BJ (cell line): ENCODE measurements around the gene PBX1. TPM values are rescaled to one million over a fixed set of nuclear protein-coding genes. Genes with fewer than 3 reads are reported as not detected.

Experiments used
- CTCF ChIA-PET: fragments of 350-600 bp; formaldehyde crosslinking; extraction: SDS; loops from one replicate; lab custom pipeline; 2021; ENCODE audit warnings: antibody characterized with exemption, inconsistent platforms; lab: Yijun Ruan, JAX
- POLR2A ChIA-PET: fragments of 300-600 bp; sonication (Branson Sonifier 250); formaldehyde crosslinking; extraction: SDS; loops from one replicate; lab custom pipeline; 2021; ENCODE audit warnings: antibody characterized with exemption; lab: Charles Lee
- DNase-seq: peaks from one replicate; pipeline ENCODE4 v3.0.0-alpha.2; 2011; ENCODE audit warnings: low read depth
- H3K27me3 ChIP-seq: 2 replicates; pipeline ENCODE4 v1.6.0; 2011; ENCODE audit warnings: low read length; ENCODE audit not compliant: control insufficient read depth, insufficient read depth
- H3K36me3 ChIP-seq: 2 replicates; pipeline ENCODE4 v1.5.1; 2011; ENCODE audit warnings: low read length; ENCODE audit not compliant: control insufficient read depth, insufficient read depth
- H3K4me3 ChIP-seq: 2 replicates; pipeline ENCODE4 v1.5.1; 2011; ENCODE audit warnings: low read depth, mild to moderate bottlenecking, control low read depth, low read length
- polyA plus RNA-seq: library from polyadenylated mRNA; depleted of rRNA; stranded (reverse); fragments of >200 nt; gene quantifications from 2 replicates; pipeline ENCODE4 v1.2.3, GENCODE V29; 2011
- TF ChIP-seq, protein P1 (sequence below): IDR thresholded peaks from 2 replicates; pipeline ENCODE4 v1.5.1; 2011; ENCODE audit warnings: low read depth, mild to moderate bottlenecking, control low read depth, inconsistent platforms, low read length, moderate library complexity; ENCODE audit not compliant: insufficient read depth

The PBX1 gene
- polyA plus RNA-seq, 1 experiment: 46.1 TPM

DNA sequence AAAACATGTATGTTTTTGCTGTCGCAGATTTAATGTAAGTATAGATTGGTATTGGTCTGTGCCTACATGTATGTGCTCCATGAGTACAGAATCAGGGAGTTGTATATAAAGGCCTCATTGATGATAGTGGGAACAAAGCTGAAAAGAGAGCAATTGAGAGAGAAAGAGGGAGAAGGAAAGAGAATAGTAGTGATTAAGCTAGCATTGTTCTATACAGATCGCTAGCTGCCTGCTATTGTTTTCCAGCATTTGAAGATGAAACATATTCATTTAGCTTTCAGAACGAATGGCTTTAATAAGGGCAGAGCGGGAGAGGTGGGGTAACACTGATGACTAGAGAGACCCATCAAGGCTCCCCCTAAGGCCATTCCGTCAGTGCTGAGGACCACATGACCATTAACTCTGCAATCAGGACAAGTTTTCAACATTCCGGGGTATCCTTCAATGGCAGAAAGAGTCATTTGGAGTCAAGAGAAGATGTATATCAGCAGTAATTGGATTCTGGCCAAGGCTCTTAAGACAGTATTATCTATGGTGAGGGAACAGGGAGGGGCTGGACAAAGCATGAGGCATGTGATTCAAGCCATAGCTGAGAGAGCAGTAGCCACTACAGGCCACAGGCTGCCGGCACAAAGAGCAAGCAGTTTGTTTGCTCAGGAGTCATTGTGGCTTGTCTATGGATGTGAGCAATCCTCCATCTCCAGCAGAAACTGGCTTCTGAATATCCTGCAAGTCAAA lies 176.5 kb downstream of the PBX1 start:
- no peaks in the 10 kb centered on the region for H3K36me3 ChIP-seq
- CTCF ChIA-PET: interaction anchor here (1.2 to 1.3 kb wide), 2 partner anchors 13 to 15 kb away, joined by 3 to 4 read pairs; no protein-coding TSS in a partner anchor
- H3K27me3 ChIP-seq: no peaks in the 10 kb centered on the region
- TF ChIP-seq, protein P1, sequence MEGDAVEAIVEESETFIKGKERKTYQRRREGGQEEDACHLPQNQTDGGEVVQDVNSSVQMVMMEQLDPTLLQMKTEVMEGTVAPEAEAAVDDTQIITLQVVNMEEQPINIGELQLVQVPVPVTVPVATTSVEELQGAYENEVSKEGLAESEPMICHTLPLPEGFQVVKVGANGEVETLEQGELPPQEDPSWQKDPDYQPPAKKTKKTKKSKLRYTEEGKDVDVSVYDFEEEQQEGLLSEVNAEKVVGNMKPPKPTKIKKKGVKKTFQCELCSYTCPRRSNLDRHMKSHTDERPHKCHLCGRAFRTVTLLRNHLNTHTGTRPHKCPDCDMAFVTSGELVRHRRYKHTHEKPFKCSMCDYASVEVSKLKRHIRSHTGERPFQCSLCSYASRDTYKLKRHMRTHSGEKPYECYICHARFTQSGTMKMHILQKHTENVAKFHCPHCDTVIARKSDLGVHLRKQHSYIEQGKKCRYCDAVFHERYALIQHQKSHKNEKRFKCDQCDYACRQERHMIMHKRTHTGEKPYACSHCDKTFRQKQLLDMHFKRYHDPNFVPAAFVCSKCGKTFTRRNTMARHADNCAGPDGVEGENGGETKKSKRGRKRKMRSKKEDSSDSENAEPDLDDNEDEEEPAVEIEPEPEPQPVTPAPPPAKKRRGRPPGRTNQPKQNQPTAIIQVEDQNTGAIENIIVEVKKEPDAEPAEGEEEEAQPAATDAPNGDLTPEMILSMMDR: no peak
- H3K4me3 ChIP-seq: no peak overlapping the region
- DNase-seq: no peak
- POLR2A ChIA-PET: no interaction called here

DNA sequence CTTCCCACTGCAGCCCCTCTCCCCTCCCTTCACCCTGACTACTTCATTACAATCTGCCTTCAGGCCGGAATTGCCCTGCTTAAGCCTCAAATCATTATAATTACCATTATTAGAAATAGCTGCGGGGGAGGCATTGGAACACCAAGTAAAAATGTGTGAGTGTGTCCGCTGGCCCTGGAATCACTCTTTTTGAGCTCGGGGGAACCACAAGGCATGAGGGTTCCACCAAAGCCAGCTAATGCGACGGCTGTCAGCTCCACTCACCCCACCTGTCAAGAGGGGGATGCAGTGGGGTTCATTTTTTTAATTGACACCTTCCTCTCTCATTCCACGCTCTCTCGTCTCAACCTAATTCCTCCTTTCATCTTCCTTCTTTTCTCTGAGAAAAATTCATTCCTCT lies 177.2 kb downstream of the PBX1 start:
- no peak overlapping the region for H3K4me3 ChIP-seq
- TF ChIP-seq, protein P1: no peak
- no peak for DNase-seq
- CTCF ChIA-PET: interaction anchor here (1.2 to 1.3 kb wide), 2 partner anchors 12 to 14 kb away, joined by 3 to 4 read pairs; no protein-coding TSS in a partner anchor
- no peaks in the 10 kb centered on the region for H3K27me3 ChIP-seq
- no peaks in the 10 kb centered on the region for H3K36me3 ChIP-seq
- POLR2A ChIA-PET: no interaction called here

DNA sequence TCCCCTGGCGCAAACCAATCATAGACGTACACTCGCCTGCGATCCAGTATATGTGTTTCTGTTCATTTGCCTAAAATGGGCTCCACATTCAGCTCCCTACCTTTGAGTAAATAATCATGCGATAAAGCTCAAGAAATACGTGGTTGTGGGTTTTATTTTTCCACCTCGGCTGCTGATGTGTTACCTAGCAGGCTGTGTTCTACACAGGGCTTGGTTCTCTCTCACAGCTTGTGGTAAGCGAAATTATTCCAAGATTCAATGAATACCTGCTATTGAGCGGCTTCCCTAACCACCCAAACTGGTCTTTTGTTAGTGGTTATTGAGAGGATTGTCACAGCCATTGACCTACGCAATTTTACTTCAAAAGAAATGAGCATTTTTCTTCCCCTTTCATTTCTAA lies 180.2 kb downstream of the PBX1 start:
- Histone ChIP-seq H3K27me3 (no peaks in the 10 kb centered on the region), H3K36me3 (no peaks in the 10 kb centered on the region), H3K4me3 (no peak overlapping the region)
- ChIA-PET POLR2A (no interaction called here), CTCF (interaction anchor here (0.6 to 1.4 kb wide), 2 partner anchors 7 to 130 kb away, joined by 3 read pairs; no protein-coding TSS in a partner anchor)
- TF ChIP-seq, protein P1: no peak
- DNase-seq: no peak

DNA sequence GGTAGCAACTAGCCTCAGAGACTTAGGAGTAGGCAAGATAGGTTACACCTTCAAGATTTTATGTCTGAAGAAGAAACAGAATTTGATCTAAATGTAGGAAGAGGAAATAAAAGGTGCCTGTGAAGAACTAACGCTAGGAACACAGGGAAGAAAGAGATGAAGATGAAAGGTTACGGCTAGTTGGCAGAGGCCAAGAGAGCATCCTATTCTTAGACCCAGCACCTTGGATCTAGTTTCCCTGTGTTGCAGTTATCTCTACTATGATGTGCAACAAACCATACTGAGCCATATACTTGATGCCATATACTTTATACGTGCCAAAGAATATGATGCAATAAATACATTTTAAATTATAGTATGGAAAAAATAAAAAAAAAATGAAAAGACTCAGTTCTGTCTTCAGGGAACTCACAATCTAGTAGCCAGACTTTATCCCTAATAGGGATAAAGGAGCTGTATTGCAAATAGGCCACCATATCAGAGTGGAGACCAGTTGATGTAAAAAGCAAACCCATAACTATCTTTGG lies 181.1 kb downstream of the PBX1 start:
- H3K27me3 ChIP-seq: no peaks in the 10 kb centered on the region
- DNase-seq: no peak
- TF ChIP-seq, protein P1: no peak

DNA sequence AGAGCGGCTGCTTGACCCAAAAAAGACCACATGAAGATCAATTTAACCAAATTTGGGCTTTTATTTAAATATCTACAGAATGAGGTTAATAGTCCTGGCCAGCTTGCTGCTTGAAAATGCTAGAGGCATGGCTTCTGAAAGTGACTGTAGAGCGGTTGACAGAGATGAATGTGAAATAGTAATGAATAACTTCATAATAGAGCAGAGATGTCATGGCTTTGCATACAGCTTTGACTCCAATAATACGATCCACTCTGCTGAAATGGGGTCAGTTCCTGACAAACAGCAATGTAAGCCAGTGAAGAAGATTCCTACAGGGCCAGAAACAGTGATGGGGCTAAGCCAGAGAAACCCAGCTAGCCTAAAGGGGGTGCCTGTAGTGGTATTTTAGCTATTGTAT lies 183.8 kb downstream of the PBX1 start:
- H3K4me3 ChIP-seq: no peak overlapping the region
- DNase-seq: no peak
- TF ChIP-seq, protein P1: no peak
- POLR2A ChIA-PET: no interaction called here
- H3K36me3 ChIP-seq: no peaks in the 10 kb centered on the region
- CTCF ChIA-PET: interaction anchor here (0.8 kb wide), 1 partner anchor 42 kb away, joined by 3 read pairs; no protein-coding TSS in a partner anchor
- H3K27me3 ChIP-seq: no peaks in the 10 kb centered on the region

More for the DNA sequence above, 181.1 kb downstream of the PBX1 start:
- no peak overlapping the region for H3K4me3 ChIP-seq
- CTCF ChIA-PET: interaction anchor here (0.6 kb wide), 2 partner anchors 36 to 46 kb away, joined by 3 read pairs; no protein-coding TSS in a partner anchor
- no peaks in the 10 kb centered on the region for H3K36me3 ChIP-seq
- POLR2A ChIA-PET: no interaction called here
